GDM1 (cell line): Measurements from ENCODE around the gene NOC2L.

ENCODE experiments used
- DNase-seq: peaks from one replicate; lab custom pipeline; 2025; lab: John Stamatoyannopoulos, UW

Gene NOC2L

DNA sequence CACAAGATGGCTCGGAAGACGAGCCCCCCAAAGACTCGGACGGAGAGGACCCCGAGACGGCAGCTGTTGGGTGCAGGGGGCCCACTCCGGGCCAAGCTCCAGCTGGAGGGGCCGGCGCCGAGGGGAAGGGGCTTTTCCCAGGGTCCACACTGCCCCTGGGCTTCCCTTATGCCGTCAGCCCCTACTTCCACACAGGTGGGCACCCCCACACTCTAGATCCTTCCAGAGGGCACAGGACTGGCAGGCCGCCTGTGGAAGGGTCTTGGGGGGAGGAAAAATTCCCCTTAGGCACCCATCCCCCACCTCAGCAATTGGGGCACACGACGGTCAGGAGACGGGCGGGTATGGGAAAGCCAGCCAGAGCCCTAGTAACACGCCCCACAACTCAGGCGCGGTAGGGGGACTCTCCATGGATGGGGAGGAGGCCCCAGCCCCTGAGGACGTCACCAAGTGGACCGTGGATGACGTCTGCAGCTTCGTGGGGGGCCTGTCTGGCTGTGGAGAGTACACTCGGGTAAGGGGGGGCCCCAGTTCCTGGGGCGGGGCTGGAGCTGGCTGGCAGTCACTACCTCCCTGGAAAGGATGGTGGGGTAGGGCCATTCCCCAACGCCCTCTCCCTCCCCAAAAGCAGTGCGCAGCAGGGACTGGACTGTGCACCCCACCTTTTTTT is 16.1 kb downstream of the NOC2L start:
- DNase-seq, result no peak

DNA sequence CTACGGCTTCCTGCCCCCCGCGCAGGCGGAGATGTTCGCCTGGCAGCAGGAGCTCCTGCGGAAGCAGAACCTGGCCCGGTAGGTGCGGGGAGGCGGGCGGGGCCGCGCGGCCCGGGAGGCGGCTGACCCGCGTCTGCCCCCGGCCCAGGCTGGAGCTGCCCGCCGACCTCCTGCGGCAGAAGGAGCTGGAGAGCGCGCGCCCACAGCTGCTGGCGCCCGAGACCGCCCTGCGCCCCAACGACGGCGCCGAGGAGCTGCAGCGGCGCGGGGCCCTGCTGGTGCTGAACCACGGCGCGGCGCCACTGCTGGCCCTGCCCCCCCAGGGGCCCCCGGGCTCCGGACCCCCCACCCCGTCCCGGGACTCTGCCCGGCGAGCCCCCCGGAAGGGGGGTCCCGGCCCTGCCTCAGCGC is 16.6 kb downstream of the NOC2L start:
- DNase-seq, result no peak

DNA sequence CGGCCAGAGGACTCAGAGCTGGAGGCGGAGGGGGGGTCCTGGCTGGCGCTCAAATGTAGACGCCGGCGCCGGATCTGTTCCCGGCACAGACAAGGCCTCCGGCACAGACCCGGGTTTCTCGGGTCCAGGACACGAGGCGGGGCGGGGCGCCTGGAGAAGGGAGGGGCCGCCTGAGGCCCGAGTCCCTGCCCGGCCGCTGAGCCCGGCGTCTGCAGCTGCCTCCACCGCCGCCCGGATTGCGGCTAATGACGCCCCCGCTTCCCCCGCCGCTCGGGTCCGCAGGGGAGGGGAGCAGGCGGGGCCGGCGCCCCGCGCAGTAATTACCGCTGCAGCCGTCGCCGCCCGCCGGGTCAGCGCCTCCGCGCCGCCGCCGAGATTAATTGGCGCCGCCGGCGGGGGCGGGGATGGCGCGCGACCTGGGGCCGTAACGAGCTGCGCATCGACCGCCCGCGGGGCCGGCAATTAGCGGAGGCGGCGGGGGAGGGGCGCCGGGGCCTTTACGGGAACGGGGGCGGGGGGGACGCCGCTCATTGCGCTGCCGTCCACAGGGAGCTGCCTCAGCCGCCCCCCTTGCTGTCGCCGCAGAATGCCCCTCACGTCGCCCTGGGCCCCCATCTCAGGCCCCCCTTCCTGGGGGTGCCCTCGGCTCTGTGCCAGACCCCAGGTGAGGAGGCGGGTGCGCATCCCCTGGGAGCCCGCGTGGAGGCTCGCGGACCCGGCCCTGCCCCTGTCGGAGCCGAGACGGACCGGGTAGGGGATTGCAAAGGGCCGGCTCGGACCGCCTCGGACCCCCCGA is 17.3 kb downstream of the NOC2L start:
- no peak for DNase-seq

DNA sequence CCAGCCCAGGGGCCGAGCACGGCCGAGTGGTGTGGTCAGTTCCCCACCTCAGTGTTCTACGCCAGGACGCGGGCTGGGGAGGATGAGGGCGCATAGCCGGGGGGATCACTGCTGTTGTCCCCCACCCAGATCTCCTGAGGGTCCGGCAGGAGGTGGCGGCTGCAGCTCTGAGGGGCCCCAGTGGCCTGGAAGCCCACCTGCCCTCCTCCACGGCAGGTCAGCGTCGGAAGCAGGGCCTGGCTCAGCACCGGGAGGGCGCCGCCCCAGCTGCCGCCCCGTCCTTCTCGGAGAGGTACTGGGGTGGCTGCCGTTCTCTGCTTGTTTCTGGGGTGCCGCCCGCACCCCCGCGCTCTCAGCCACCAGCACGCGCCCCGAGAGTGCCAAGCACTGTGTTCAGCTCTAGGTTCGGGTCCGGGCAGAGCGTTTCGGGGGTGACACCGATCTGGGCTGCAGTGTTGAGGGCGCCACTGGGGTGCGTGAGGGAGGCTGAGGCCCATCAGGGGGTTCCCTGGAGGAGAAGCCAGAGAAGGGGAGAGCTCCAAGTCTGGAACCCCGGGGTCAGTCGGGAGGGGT is 18.0 kb downstream of the NOC2L start:
- no peak for DNase-seq

DNA sequence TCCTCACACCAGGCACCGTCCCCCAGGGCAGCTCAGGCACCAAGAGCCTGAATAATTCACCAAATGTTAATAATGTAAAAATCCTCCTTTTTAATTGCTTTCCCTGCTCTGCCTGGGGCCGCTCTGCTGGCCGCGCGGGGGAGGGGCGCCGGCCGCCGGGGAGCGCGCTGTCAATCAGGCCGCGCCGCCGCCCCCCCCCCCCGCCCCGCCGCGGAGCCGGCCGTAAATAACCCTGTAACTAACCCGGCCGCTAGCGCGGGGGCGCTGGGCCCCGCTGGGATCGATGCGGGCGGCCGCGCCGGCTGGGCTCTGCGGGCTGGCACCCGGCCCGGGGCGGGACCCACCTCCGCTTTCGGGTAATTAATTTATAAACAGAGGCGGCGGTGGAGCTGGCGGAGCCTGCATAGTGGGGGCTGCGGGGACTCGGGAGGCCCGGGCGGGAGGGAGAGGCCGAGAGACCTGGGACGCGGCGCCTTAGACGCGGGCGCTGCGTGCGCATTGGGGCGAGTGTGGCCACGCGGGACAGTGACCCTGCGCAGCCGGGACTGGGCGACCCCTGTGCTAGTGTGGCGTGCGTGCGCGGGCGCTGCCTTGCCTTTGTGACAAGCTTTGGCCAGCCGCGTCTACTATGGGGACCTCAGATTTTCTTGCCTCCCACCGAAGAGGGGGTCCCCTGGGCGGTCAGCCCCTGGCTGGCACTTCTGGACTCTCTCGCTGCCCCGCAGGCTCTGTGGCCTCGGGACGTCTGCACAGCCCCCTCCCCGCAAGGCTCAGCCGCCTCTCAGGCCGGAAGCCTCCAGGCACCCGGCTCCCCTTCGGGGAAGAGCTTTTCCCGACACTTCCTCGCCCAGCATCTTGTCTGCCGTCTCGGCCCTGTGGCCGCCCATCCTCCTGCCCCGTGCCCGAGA is 18.7 kb downstream of the NOC2L start:
- no peak for DNase-seq

DNA sequence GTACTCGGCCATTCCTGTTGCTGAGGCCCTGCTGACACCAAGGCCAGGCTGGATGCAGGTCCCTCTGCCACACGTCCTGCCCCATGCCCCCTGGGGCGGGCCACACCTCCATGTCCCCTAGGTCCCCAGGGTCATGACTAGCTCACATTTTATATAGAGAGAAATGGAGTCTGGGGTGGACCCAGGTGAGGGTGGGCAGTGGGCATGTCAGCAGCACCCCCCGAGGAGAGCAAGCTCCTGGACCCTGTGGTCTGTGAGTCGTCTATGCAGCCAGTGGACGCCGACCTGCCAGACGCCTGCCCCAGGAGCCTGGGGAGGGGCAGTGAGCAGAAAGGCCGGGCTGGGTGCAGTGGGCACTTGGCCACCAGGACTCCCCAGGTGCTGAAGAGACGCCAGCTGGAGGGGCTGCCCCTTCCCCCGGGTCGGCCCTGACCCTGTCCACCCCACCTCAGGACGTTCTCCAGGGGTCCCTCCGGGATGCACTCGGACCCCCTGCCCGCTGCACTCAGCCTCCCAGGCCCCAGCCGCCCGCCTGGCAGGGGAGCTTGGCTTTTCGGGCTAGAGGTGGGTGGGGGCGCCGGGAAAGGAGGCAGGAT is 19.4 kb downstream of the NOC2L start:
- no peak for DNase-seq

DNA sequence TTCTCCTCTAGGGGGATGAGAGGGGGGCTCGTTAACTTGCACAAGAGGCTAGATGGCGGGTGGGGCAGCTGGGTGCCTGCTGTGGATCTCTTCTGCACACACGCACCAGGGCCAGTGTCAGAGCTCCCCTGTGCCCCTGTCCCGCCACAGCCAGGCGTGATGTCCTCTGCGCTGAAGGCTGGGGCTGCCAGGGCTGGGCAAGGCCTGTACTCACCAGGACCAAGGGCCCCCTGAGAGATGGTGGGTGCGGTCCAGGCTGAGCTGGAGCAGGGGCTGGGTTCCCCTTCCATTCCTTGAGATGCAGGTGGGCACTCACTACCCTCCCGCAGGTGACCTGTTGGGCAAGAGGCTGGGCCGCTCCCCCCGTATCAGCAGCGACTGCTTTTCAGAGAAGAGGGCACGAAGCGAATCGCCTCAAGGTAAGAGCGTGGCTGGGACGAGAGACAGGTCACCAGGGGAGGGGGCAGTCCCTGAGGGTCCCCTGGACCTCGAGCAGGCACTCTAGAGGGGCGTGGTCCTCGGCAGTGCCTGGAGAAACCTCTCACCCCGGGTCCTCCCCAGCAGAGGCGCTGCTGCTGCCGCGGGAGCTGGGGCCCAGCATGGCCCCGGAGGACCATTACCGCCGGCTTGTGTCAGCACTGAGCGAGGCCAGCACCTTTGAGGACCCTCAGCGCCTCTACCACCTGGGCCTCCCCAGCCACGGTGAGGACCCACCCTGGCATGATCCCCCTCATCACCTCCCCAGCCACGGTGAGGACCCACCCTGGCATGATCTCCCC is 20.2 kb downstream of the NOC2L start:
- DNase-seq, result no peak

DNA sequence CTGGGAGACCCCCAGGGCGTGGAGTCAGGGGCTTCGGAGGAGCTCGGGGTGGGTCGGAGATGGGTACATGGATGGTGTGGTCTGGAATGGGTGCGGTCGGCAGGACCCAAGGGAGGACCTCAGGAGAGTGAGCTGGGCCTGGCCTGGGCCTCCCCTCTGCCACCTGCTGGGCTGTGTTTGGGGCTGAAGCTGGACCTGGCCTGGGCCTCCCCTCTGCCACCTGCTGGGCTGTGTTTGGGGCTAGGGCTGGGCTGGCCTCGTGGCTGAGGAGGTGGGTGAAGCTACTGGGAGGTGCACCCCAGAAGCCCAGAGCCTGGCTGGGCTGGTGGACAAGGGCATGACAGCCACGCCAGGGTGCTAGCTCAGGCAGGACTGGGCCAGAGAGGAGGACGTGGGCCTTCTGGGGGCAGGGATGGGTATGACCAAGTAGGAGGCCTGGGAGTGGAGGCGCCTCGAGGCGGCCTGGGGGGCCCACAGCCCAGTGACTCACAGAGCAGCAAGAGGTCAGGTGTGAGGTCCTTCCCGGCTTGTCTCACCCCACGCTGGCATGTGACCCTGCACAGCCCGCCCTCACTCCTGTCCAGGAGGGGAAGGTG is 20.9 kb downstream of the NOC2L start:
- DNase-seq, result no peak

DNA sequence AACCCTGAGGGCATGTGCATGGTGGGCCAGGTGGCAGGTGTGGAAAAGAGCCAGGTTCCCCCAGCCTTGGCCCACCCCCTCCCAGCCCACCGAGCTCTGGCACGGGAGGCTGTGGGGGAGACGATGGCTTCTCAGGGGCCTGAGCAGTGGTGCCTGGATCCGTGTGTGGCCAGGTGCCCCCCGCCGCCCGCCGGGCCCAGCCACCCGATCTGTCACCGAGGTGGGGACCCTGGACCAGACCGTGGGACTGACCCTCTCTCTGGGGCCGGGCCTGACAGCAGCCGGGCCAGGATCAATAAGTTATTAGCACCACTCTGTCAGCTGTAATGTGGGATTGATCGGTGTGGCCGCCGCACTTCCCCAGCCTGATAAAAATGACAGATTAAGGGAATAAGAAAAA is 21.5 kb downstream of the NOC2L start:
- DNase-seq, result no peak

DNA sequence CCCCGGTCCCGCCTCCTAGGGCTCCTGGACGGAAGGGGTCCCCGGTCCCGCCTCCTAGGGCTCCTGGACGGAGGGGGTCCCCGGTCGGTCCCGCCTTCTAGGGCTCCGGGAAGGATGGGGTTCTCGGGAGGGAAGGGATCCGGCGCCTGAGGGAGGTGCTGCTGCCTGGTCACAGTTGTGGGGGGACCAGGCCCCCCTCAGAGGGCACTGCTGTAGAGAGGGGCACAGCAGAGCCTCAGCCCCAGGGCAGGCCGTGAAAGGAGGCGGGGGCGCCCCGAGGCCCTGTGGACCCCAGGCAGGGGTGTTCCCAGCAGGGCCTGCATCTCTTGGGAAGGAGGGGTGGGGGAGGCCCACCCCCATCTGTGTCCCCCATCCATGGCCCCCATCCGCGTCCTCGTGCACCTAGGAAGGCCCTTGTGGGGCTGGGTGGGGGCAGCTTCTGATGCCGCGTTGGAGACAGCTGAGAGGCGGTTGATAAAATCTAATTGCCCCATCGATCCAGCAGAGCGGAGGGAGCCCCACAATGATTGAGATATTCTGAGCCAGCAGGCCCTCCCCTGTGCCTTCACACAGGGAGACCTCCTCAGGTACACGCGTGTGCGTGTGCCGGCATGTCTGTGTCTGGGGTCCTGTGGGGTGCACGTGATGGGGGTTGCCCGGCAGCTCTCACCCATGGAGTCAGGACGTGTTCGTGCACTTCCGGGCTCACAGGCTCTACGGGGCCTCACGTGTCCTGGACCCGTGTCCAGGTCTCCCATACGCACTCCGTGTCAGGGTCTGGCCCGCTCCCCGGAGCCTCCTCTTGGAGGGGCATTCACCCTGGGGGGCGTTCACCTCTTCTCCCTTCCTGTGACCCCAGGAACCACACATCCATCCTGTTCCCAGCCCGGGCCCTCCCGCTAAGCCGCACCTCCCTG is 22.4 kb downstream of the NOC2L start:
- no peak for DNase-seq

DNA sequence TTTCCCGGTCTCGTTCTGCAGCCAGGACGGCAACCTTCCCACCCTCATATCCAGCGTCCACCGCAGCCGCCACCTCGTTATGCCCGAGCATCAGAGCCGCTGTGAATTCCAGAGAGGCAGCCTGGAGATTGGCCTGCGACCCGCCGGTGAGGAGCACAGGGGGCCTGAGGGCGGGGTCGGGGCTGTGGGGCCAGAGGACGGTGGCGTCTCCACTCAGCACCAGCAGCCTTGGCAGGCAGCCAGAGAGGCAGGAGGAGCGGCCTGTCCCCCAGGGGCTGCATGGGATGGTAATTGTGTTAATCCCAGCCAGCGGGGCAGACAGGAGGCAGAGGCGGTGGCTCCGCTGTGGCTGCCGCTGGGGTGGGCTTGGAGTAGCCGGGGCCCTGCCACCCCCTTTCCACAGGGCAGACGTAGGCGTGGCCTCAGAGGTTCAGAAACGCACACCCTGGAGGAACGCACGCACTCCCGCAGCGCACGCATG is 23.3 kb downstream of the NOC2L start:
- no peak for DNase-seq

DNA sequence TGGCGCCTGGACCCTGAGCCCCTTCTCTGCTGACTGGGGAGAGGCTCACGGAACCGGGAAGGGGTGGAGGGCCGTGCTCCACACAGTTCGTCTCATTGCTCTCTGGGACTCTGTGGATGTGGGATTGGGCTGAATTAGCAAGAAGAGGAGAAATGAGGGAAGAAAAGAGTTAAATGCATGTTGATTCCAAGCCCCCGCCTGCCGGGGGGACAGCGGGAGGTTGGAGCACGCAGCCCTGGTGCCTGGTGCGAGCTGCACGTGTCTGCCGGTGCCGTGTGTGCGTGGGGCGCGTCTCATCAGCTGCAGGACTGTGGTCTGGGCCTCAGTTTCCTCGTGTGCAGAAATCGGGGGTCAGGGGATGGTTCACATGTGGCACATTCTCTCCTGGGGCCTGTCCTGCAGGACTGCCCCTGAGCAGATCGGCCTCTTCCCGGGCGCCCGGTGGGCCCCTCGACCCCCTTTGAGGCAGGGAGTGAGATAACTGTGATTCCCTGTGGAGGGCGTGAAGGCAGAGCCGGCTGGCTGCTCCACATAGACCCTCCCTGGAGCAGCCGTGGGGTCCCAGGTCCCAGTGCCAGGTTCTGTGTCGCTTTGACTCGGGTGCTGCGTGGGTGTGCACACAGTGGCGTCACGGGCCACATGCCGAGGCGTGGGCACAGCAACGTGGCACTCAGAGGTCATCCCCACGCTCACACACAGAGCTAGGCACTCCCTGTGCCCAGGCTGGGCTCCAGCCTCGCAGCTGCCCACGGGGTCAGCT is 23.9 kb downstream of the NOC2L start:
- DNase-seq, result no peak

DNA sequence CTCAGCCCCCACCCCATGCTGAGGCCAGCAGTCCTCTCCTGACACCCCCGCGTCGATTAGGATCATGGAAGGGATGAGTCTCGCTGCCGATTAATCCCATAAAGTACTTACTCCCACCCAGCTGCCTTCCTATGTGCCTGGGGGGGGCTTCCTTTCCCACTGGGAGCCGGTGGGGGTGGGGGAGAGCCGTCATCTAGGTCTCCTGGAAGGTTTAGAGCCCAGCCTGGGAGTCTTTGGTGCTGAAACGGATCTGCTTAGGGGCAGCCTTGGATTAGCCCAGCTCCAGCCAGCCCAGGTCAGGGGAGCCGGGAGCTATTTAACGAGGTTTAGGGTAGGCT is 25.5 kb downstream of the NOC2L start:
- no peak for DNase-seq

DNA sequence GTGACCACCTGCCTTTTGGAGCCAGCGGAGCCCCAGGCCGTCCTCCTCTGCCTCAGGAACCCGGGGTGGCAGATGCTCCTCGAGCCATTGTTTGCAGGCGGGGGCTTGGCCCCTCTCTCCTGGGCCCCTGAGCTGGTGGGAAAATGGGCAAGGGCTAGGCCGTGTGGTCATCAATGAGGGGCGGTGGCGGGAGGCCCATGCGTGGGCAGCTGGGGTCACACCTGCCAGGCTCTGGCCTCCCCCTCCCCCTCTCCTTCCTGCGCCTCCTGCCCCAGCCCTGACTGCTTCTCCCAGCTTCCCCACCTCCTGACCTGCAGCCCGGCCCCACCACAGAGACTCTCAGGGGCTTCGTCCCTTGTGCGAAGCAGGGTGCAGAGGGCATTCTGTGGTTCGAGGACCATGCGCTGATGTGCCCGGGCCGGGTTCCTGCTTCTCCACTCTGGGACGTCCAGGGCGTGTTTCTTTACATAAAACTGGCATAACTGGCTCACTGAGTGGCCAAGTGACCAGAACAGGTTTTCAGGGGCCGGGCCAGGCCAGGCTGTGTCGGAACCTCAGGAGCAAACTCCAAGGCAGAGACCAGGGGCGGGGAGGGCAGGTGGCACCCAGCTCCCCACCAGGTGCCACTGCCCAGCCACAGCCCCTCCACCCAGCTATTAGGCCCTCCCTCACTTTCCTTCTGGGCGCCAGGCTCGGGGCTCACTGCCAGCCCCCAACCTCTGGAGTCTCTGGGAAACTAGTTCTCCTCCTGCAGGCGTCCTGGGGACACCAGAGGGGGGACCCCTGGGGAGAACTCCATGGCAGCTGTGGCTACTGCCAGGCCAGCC is 26.1 kb downstream of the NOC2L start:
- no peak for DNase-seq

DNA sequence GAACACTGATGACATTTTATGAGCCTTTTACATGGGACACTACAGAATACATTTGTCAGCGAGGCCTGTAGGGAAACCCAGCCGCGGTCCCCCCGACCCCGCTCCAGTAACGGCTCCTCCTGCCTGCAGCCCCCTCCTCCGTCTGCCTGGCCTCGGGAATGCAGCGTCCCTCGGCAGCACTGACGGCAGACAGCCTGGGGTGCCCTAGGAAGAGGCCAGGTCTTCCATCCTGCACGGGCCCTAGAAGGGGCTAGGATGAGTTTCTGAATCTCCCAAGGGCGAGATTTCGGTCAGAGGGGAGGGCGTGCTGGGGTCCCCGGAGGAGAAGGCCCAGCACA is 26.9 kb downstream of the NOC2L start:
- DNase-seq, result no peak

DNA sequence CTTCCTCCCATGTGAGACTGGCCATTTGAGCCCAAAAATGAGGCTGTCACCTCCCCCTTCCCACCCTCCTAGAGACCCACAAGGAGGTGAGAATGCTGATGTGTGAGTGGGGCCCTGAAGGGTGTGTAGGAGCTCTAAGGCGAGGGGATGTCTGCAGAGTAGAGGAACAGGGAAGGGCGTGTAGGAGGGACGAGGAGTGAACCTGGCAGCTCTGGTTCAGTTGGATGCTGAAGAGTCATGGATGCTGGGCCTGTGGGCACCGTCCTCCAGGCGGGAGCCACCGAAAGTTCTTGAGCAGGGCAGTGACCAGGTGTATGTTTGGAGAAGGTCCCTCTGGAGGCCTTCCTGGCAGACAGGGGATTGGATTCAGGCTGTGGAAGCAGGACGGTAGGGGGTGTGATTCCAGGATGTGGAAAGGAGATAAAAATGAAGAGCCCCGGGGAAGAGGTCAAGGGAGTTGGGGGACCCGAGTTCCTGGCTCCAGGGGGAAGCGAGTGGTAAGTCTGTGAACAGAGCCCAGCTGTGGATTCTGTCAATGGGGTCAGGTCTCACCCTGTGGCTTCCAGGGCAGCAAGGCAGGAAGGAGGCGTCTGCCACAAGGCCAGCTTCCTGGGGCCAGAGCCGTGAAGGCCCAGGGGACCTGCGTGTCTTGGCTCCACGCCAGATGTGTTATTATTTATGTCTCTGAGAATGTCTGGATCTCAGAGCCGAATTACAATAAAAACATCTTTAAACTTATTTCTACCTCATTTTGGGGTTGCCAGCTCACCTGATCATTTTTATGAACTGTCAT is 27.5 kb downstream of the NOC2L start:
- no peak for DNase-seq

DNA sequence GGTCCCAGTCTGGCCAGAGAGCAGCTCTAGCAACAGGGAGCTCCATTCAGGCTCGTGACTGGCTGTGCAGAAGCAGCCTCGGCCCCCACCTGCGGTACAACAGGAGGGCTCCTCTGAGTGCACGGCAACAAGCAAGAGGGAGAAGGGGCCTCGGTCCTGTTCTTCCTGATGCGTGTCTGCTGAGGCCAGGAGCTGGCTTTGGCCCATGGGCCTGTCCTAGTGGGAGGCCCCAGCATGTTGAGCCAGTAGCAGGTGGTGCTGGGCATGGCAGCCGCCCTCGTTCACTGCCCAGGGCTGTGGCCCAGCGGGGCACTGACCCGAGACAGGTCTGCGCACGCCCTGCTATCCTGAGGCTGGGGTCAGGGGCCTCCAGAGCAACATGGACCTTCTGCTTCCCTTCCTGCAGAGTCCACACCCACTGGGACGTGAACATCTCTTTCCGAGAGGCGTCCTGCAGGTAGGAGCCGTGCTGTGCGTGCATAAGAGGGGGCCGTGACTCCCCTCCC is 28.4 kb downstream of the NOC2L start:
- no peak for DNase-seq
